Mesenchymal stem cell (in vitro differentiated cells and primary cell): ENCODE results near the gene AMIGO2.

ENCODE experiments used
- DNase-seq: peaks from one replicate; pipeline ENCODE4 v3.0.0-alpha.2; 2013
- H2AFZ ChIP-seq: one replicate; pipeline ENCODE4 v1.6.1; 2013; ENCODE audit warnings: low read depth, mild to moderate bottlenecking, control low read depth, inconsistent platforms, low read length, moderate library complexity
- H2AK5ac ChIP-seq: 2 replicates; pipeline ENCODE4 v1.6.1; 2013; ENCODE audit warnings: low read length, moderate library complexity, mild to moderate bottlenecking, inconsistent platforms; ENCODE audit not compliant: severe bottlenecking
- H2BK120ac ChIP-seq: one replicate; pipeline ENCODE4 v1.6.1; 2013; ENCODE audit warnings: low read depth, mild to moderate bottlenecking, inconsistent platforms, low read length, moderate library complexity
- H2BK12ac ChIP-seq, 2 experiments: one replicate each; pipeline ENCODE4 v1.6.1; 2013; ENCODE audit warnings: inconsistent platforms in 2 of 2, low read length in 2 of 2, mild to moderate bottlenecking in 2 of 2, moderate library complexity in 2 of 2, control low read depth in 1 of 2
- H2BK15ac ChIP-seq: one replicate; pipeline ENCODE4 v1.6.1; 2013; ENCODE audit warnings: mild to moderate bottlenecking, low read depth, inconsistent platforms; ENCODE audit not compliant: poor library complexity, severe bottlenecking
- H2BK5ac ChIP-seq: 2 replicates; pipeline ENCODE4 v1.6.1; 2013; ENCODE audit warnings: low read depth, mild to moderate bottlenecking, low read length, control low read depth, inconsistent platforms; ENCODE audit not compliant: poor library complexity, severe bottlenecking
- H3K14ac ChIP-seq, 2 experiments: one replicate each; pipeline ENCODE4 v1.6.1; 2013; ENCODE audit warnings: inconsistent platforms in 2 of 2, low read length in 2 of 2, control low read depth in 1 of 2, mild to moderate bottlenecking in 1 of 2, moderate library complexity in 1 of 2
- H3K18ac ChIP-seq, 2 experiments: one replicate each; pipeline ENCODE4 v1.6.1; 2013; ENCODE audit warnings: inconsistent platforms in 2 of 2, low read length in 2 of 2, control low read depth in 1 of 2, low read depth in 1 of 2, mild to moderate bottlenecking in 1 of 2
- H3K23ac ChIP-seq, 2 experiments: one replicate each; pipeline ENCODE4 v1.6.1; 2013; ENCODE audit warnings: inconsistent platforms in 2 of 2, low read length in 2 of 2, mild to moderate bottlenecking in 2 of 2, moderate library complexity in 2 of 2, control low read depth in 1 of 2
- H3K27ac ChIP-seq: 2 replicates; pipeline ENCODE4 v1.5.1; 2013; ENCODE audit warnings: mild to moderate bottlenecking, moderate library complexity, low read length, control low read depth, inconsistent platforms; ENCODE audit not compliant: poor library complexity, severe bottlenecking
- H3K27me3 ChIP-seq, 2 experiments: 2 replicates each; pipeline versions ENCODE4 v1.6.1 to v1.7.0; 2013; ENCODE audit warnings: low read length in 2 of 2, mild to moderate bottlenecking in 2 of 2, moderate library complexity in 2 of 2, control low read depth in 1 of 2, inconsistent platforms in 1 of 2; ENCODE audit not compliant: control insufficient read depth in 1 of 2, insufficient read depth in 1 of 2
- H3K36me3 ChIP-seq, 2 experiments: 2 replicates each; pipeline versions ENCODE4 v1.6.1 to v1.7.0; 2013; ENCODE audit warnings: low read length in 2 of 2, control low read depth in 1 of 2, inconsistent platforms in 1 of 2, low read depth in 1 of 2, mild to moderate bottlenecking in 1 of 2; ENCODE audit not compliant: insufficient read depth in 2 of 2, control insufficient read depth in 1 of 2
- H3K4ac ChIP-seq, 2 experiments: one replicate each; pipeline ENCODE4 v1.6.1; 2013; ENCODE audit warnings: inconsistent platforms in 2 of 2, low read length in 2 of 2, mild to moderate bottlenecking in 2 of 2, moderate library complexity in 2 of 2, control low read depth in 1 of 2, low read depth in 1 of 2
- H3K4me1 ChIP-seq: 2 replicates; pipeline ENCODE4 v1.6.1; 2013; ENCODE audit warnings: low read depth, low read length, control low read depth; ENCODE audit not compliant: control insufficient read depth, insufficient read depth
- H3K4me2 ChIP-seq: 2 replicates; pipeline ENCODE4 v1.6.1; 2013; ENCODE audit warnings: low read length, mild to moderate bottlenecking, inconsistent platforms; ENCODE audit not compliant: poor library complexity, severe bottlenecking
- H3K4me3 ChIP-seq, 2 experiments: 2 replicates each; pipeline versions ENCODE4 v1.5.1 to v1.7.0; 2013; ENCODE audit warnings: low read length in 2 of 2, mild to moderate bottlenecking in 2 of 2, control low read depth in 1 of 2, low read depth in 1 of 2; ENCODE audit not compliant: insufficient read depth in 1 of 2
- H3K79me1 ChIP-seq: replicated peaks from 2 replicates; pipeline ENCODE4 v1.6.1; 2013; ENCODE audit warnings: mild to moderate bottlenecking, control low read depth, low read length, inconsistent platforms; ENCODE audit not compliant: poor library complexity, severe bottlenecking
- H3K9ac ChIP-seq: 2 replicates; pipeline ENCODE4 v1.7.0; 2013; ENCODE audit warnings: mild to moderate bottlenecking, low read length, moderate library complexity
- H3K9me3 ChIP-seq: 2 replicates; pipeline ENCODE4 v1.7.0; 2013; ENCODE audit warnings: mild to moderate bottlenecking, low read length; ENCODE audit not compliant: control insufficient read depth
- H4K8ac ChIP-seq: one replicate; pipeline ENCODE4 v1.6.1; 2013; ENCODE audit warnings: inconsistent platforms, mild to moderate bottlenecking, low read length, moderate library complexity
- H4K91ac ChIP-seq: one replicate; pipeline ENCODE4 v1.6.1; 2013; ENCODE audit warnings: mild to moderate bottlenecking, low read length, inconsistent platforms
- WGBS: methylation state at CpG from one replicate; pipeline ENCODE4 v1.1.7; 2013; ENCODE audit warnings: mixed read lengths; 5-methylcytosine and 5-hydroxymethylcytosine counted together

Gene AMIGO2

DNA sequence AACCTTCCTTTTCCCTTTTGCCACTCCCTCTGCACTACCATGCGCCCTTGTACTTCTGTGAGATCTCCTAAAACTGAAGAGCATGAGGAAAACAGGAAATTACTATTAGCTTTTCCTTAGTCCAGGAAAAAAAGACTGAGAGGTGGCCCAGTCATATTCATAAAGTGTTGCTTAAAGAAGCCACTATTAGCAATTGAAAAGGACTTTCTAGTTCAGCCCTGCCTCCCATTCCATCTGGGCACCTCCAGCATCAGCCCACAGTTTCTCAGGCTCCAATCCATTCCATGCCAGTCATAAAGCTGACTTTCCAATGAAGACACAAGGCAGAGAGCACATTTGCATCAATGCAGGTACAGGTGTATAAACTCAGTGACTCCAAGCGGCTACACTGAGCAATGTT lies 19.9 kb upstream of the AMIGO2 start:
- H3K9me3 ChIP-seq: no peaks in the 10 kb centered on the region
- H3K79me1 ChIP-seq: peaks cover 1% of the 10 kb centered on the region
- no peak overlapping the region for H2BK120ac ChIP-seq
- no peak overlapping the region for H3K4ac ChIP-seq
- H2AK5ac ChIP-seq: no peak overlapping the region
- no peak overlapping the region for H4K91ac ChIP-seq
- H3K4me1 ChIP-seq: peaks cover 1% of the 10 kb centered on the region
- H3K18ac ChIP-seq: no peak overlapping the region
- no peak overlapping the region for H2BK15ac ChIP-seq
- no peak overlapping the region for H2BK5ac ChIP-seq
- H4K8ac ChIP-seq: no peak overlapping the region
- H3K27ac ChIP-seq: no peak overlapping the region
- no peak overlapping the region for H3K4me2 ChIP-seq
- no peak for DNase-seq
- no peak overlapping the region for H2AFZ ChIP-seq
- H3K4me3 ChIP-seq: no peak overlapping the region
- H3K36me3 ChIP-seq: no peaks in the 10 kb centered on the region
- H3K9ac ChIP-seq: no peak overlapping the region
- WGBS: no CpG with 5 or more reads among the region's 2 CpGs
- no peak overlapping the region for H3K23ac ChIP-seq
- no peak overlapping the region for H2BK12ac ChIP-seq
- H3K14ac ChIP-seq: no peak overlapping the region
- no peaks in the 10 kb centered on the region for H3K27me3 ChIP-seq

DNA sequence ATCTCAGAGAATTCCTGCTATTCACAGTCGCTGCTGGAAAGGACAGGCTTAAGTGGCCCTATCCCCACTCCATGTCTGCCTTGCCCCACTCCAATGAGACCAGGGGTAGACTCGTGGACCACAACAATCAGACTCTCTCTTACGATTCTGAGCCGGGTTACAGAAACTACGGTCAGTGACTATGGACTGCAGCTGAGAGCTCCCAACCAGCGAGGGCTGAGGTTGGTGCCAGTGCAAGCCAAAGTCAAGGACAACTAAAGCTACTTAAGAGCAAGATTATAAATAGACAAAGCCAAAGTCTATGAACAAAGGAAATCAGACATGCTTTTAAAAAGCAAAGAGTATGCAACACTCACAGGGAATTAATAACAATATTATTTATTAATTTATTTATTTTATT lies 18.3 kb upstream of the AMIGO2 start:
- peak overlapping the region; percentile 66 for H4K8ac ChIP-seq
- no peak for DNase-seq

DNA sequence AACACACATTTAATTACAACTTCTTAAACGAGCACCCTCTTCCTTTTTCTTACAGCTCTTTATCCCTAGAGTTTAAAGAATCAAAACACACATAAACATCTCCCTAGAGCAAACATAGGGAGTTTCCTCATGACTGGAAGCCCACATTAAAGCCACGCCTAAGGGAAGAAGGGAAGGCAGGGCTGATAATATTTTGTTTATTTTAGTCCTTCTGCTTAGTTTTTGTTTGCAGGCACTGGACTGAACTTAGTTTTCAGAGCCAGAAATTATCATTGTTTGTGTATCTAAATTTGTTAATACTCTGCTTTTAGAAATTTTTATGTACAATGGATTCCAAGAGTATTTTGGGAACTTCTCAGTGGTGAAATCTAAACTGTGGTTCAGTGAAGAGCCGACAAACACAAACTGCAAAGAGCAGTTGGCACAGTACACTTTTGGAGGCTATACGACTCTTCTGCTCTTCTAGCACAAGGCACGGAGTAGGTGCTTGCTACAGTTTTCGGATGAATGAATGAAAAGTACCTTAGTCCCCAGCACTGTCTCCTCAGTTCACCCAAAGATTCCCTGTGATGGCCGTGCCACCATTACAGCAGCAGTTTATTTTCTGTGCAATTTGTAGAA lies 17.6 kb upstream of the AMIGO2 start:
- Histone ChIP-seq H2BK5ac (no peak overlapping the region), H3K4ac (peak overlapping the region in 1 of 2 experiments; percentile 64), H3K4me3 (no peak overlapping the region), H3K23ac (no peak overlapping the region), H3K14ac (no peak overlapping the region), H2BK15ac (no peak overlapping the region), H3K27ac (no peak overlapping the region), H2AFZ (no peak overlapping the region), H3K9me3 (no peaks in the 10 kb centered on the region), H3K27me3 (no peaks in the 10 kb centered on the region), H4K91ac (peak overlapping the region; percentile 50), H3K36me3 (no peaks in the 10 kb centered on the region), H3K18ac (peak overlapping the region; percentile 13 to 58), H2AK5ac (no peak overlapping the region), H2BK120ac (no peak overlapping the region), H3K9ac (no peak overlapping the region), H3K4me1 (no peaks in the 10 kb centered on the region), H3K79me1 (peaks cover 1% of the 10 kb centered on the region), H4K8ac (no peak overlapping the region), H2BK12ac (peak overlapping the region in 1 of 2 experiments; percentile 93), H3K4me2 (no peak overlapping the region)
- peak; percentile 59 for DNase-seq
- 58% methylated on average over 7 of the region's 7 CpGs for WGBS

More for the DNA sequence above, 18.3 kb upstream of the AMIGO2 start:
- H3K9ac ChIP-seq: no peak overlapping the region
- H2BK120ac ChIP-seq: peak overlapping the region; percentile 34
- no peak overlapping the region for H3K27ac ChIP-seq
- H4K91ac ChIP-seq: peak overlapping the region; percentile 93
- no peak overlapping the region for H2BK5ac ChIP-seq
- H2BK12ac ChIP-seq: peak overlapping the region; percentile 42 to 93
- peak overlapping the region; percentile 0 to 58 for H3K18ac ChIP-seq
- WGBS: 99% methylated on average over 6 of the region's 6 CpGs
- H3K27me3 ChIP-seq: no peaks in the 10 kb centered on the region
- H3K14ac ChIP-seq: no peak overlapping the region
- H3K4me1 ChIP-seq: no peaks in the 10 kb centered on the region
- no peaks in the 10 kb centered on the region for H3K36me3 ChIP-seq
- H2BK15ac ChIP-seq: no peak overlapping the region
- no peak overlapping the region for H3K4me2 ChIP-seq
- H2AK5ac ChIP-seq: peak overlapping the region; percentile 66
- no peak overlapping the region for H3K4me3 ChIP-seq
- H3K9me3 ChIP-seq: no peaks in the 10 kb centered on the region
- peaks cover 1% of the 10 kb centered on the region for H3K79me1 ChIP-seq
- H2AFZ ChIP-seq: no peak overlapping the region
- H3K23ac ChIP-seq: no peak overlapping the region
- H3K4ac ChIP-seq: peak overlapping the region in 1 of 2 experiments; percentile 64

DNA sequence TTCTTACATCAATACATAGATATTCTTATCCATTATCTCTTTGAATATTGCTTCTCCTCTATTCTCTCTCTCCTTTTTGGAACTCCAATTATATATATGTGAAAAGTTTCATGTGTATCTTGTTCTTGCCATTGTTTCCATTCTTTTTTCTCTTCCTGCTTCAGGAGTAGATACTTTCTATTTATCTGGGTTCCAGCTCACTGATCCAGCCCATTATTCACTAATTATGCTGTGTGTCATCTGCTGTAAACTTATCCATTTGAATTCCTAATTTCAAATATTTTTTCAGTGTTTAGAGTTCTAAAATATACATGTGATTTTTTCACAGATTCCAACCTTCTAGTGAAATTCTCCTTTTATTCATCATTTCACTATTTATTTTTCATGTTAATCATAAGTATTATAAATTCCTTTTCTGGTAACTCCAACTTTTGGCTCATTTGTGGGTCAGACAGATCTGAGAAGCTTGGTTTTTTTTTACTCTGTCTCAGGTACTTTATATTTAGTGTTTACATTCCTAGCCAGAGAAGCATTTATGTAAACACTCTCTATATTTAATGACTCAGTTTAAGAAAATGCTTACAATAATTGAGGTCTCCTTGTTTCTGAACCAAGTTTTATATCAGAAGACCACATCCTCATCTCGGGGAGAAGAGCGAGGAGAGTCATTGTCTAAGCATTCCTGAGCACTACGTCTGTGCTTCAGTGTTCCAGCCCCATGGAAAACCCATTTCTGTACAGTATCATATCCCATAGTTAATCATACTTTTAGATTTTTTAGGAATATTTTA lies 15.9 kb upstream of the AMIGO2 start:
- DNase-seq: peak; percentile 70
- no peak overlapping the region for H4K8ac ChIP-seq
- no peak overlapping the region for H3K4me2 ChIP-seq
- peak overlapping the region; percentile 60 for H3K27ac ChIP-seq
- H3K9ac ChIP-seq: no peak overlapping the region
- H3K4ac ChIP-seq: no peak overlapping the region
- H2AK5ac ChIP-seq: no peak overlapping the region
- no peaks in the 10 kb centered on the region for H3K4me1 ChIP-seq
- H2BK120ac ChIP-seq: no peak overlapping the region
- no peak overlapping the region for H2BK12ac ChIP-seq
- H3K23ac ChIP-seq: no peak overlapping the region
- H2BK15ac ChIP-seq: no peak overlapping the region
- H3K27me3 ChIP-seq: no peaks in the 10 kb centered on the region
- no peak overlapping the region for H3K4me3 ChIP-seq
- H3K79me1 ChIP-seq: peaks cover 3% of the 10 kb centered on the region
- no peak overlapping the region for H2BK5ac ChIP-seq
- H2AFZ ChIP-seq: no peak overlapping the region
- 0% methylated on average over 1 of the region's 3 CpGs for WGBS
- no peak overlapping the region for H4K91ac ChIP-seq
- no peak overlapping the region for H3K14ac ChIP-seq
- H3K18ac ChIP-seq: no peak overlapping the region
- no peaks in the 10 kb centered on the region for H3K36me3 ChIP-seq
- H3K9me3 ChIP-seq: no peaks in the 10 kb centered on the region
